Measurements from ENCODE around the gene NOP16.

- TF ChIP-seq POLR2A (IDR thresholded peaks at IDR 0.05; ENCODE audit: low read length) (no peak), GATA1 (IDR thresholded peaks at IDR 0.05; ENCODE audit: low read depth, low read length) (no peak)
Measured at GRCh38 chr5:176397736-176398420, 9.5 kb upstream of the NOP16 start.
